Neural cell (in vitro differentiated cells): ENCODE measurements around the gene OPN4. TPM values are rescaled to one million over a fixed set of nuclear protein-coding genes. Genes with fewer than 3 reads are reported as not detected.

Experiments
- H2AFZ ChIP-seq: fragments of 200-600, 300-800 bp; sonication (generic), shearing (Covaris generic); 2 replicates; pipeline ENCODE4 v1.6.0; 2014; ENCODE audit warnings: low read depth, mild to moderate bottlenecking, antibody characterized with exemption, low read length, moderate library complexity
- H3F3A ChIP-seq: fragments of 200-600 bp; shearing (Covaris generic); 2 replicates; pipeline ENCODE4 v1.6.1; 2016; ENCODE audit warnings: mild to moderate bottlenecking, moderate library complexity, mixed read lengths, antibody characterized with exemption, low read length; ENCODE audit not compliant: insufficient read depth, poor library complexity, severe bottlenecking
- H3K27ac ChIP-seq: fragments of 200-600, 300-800 bp; sonication (generic), shearing (Covaris generic); 2 replicates; pipeline ENCODE4 v1.5.1; 2014; ENCODE audit warnings: mild to moderate bottlenecking, low read length, moderate library complexity
- H3K27me3 ChIP-seq: fragments of 300-800, 200-600 bp; sonication (generic), shearing (Covaris generic); 2 replicates; pipeline ENCODE4 v1.6.0; 2014; ENCODE audit warnings: mild to moderate bottlenecking, low read depth, low read length, moderate library complexity; ENCODE audit not compliant: insufficient read depth
- H3K36me3 ChIP-seq: fragments of 300-800, 200-600 bp; sonication (generic), shearing (Covaris generic); 2 replicates; pipeline ENCODE4 v1.5.1; 2014; ENCODE audit warnings: mild to moderate bottlenecking, antibody characterized with exemption, low read length, moderate library complexity; ENCODE audit not compliant: insufficient read depth
- H3K4me2 ChIP-seq: fragments of 300-800, 200-600 bp; sonication (generic), shearing (Covaris generic); 2 replicates; pipeline ENCODE4 v1.6.0; 2014; ENCODE audit warnings: mild to moderate bottlenecking, low read length
- H3K4me3 ChIP-seq: fragments of 300-800, 200-600 bp; sonication (generic), shearing (Covaris generic); 2 replicates; pipeline ENCODE4 v1.5.1; 2014; ENCODE audit warnings: mild to moderate bottlenecking, low read length, moderate library complexity
- H3K79me2 ChIP-seq: fragments of 200-600 bp; shearing (Covaris generic); replicated peaks from 2 replicates; pipeline ENCODE4 v1.6.0; 2014; ENCODE audit warnings: mild to moderate bottlenecking, low read length, moderate library complexity; ENCODE audit not compliant: insufficient read depth
- H3K9ac ChIP-seq: fragments of 300-800, 200-600 bp; sonication (generic), shearing (Covaris generic); 2 replicates; pipeline ENCODE4 v1.6.1; 2016; ENCODE audit warnings: mild to moderate bottlenecking, low read length, mixed read lengths
- H3K9me2 ChIP-seq: fragments of 200-600 bp; shearing (Covaris generic); 2 replicates; pipeline ENCODE4 v1.6.1; 2016; ENCODE audit warnings: mild to moderate bottlenecking, low read length, mixed read lengths; ENCODE audit not compliant: insufficient read depth
- H3K9me3 ChIP-seq: fragments of 200-600, 300-800 bp; sonication (generic), shearing (Covaris generic); 2 replicates; pipeline ENCODE4 v1.6.1; 2016; ENCODE audit warnings: mild to moderate bottlenecking, mixed run types, low read length, moderate library complexity, mixed read lengths
- H4K20me1 ChIP-seq: fragments of 200-600 bp; shearing (Covaris generic); 2 replicates; pipeline ENCODE4 v1.6.1; 2016; ENCODE audit warnings: mild to moderate bottlenecking, mixed run types; ENCODE audit not compliant: insufficient read depth
- CTCF ChIP-seq: fragments of 450-650 bp; IDR thresholded peaks from 2 replicates; pipeline ENCODE4 v1.5.1; 2014; ENCODE audit warnings: antibody characterized with exemption, mild to moderate bottlenecking, moderate library complexity; ENCODE audit not compliant: poor library complexity, severe bottlenecking
- EP300 ChIP-seq: fragments of 450-650 bp; conservative IDR thresholded peaks from 2 replicates; pipeline ENCODE4 v1.6.1; 2014; ENCODE audit warnings: antibody characterized with exemption, mild to moderate bottlenecking, moderate library complexity; ENCODE audit not compliant: poor library complexity, severe bottlenecking
- EZH2 ChIP-seq: fragments of 200-600, 300-800 bp; shearing (Covaris generic), sonication (generic); IDR thresholded peaks from 2 replicates; pipeline ENCODE4 v1.6.1; 2014; ENCODE audit warnings: antibody characterized with exemption, low read length, borderline replicate concordance, mild to moderate bottlenecking; ENCODE audit not compliant: insufficient read depth, poor library complexity, severe bottlenecking
- MXI1 ChIP-seq: fragments of 450-650 bp; conservative IDR thresholded peaks from 2 replicates; pipeline ENCODE4 v1.6.1; 2014; ENCODE audit warnings: antibody characterized with exemption, mild to moderate bottlenecking; ENCODE audit not compliant: poor library complexity, severe bottlenecking
- RAD21 ChIP-seq: fragments of 450-650 bp; conservative IDR thresholded peaks from 2 replicates; pipeline ENCODE4 v1.6.1; 2014; ENCODE audit warnings: antibody characterized with exemption, mild to moderate bottlenecking, moderate library complexity
- SMC3 ChIP-seq: fragments of 450-650 bp; conservative IDR thresholded peaks from 2 replicates; pipeline ENCODE4 v1.6.1; 2014; ENCODE audit warnings: antibody characterized with exemption, mild to moderate bottlenecking, moderate library complexity; ENCODE audit not compliant: poor library complexity
- TAF1 ChIP-seq: IDR thresholded peaks from 2 replicates; pipeline ENCODE4 v1.6.1; 2012; ENCODE audit warnings: low read depth
- polyA plus RNA-seq: library from polyadenylated mRNA; depleted of rRNA; stranded (reverse); fragments of >200 nt; gene quantifications from 2 replicates; pipeline ENCODE4 v1.2.3, GENCODE V29; 2014
- TF ChIP-seq, protein P1 (sequence below): IDR thresholded peaks from 2 replicates; pipeline ENCODE4 v1.6.1; 2012; ENCODE audit warnings: borderline replicate concordance

OPN4 gene
- polyA plus RNA-seq, 1 donor from 2014 or later, result not detected

- no peak overlapping the region for H3K4me2 ChIP-seq
- H3F3A ChIP-seq, result no peaks in the 10 kb centered on the region
- H3K27me3 ChIP-seq, result no peaks in the 10 kb centered on the region
- H4K20me1 ChIP-seq, result no peaks in the 10 kb centered on the region
- no peak overlapping the region for H3K9ac ChIP-seq
- H3K4me3 ChIP-seq, result no peak overlapping the region
- no peaks in the 10 kb centered on the region for H3K79me2 ChIP-seq
- no peaks in the 10 kb centered on the region for H3K9me2 ChIP-seq
- H3K9me3 ChIP-seq, result no peaks in the 10 kb centered on the region
- no peak overlapping the region for H2AFZ ChIP-seq
- TF ChIP-seq SMC3, result peak; percentile 78
- no peak for TF ChIP-seq EZH2
- no peak for TF ChIP-seq TAF1
- TF ChIP-seq CTCF, result peak; percentile 72
- TF ChIP-seq MXI1, result no peak
- TF ChIP-seq, protein P1, sequence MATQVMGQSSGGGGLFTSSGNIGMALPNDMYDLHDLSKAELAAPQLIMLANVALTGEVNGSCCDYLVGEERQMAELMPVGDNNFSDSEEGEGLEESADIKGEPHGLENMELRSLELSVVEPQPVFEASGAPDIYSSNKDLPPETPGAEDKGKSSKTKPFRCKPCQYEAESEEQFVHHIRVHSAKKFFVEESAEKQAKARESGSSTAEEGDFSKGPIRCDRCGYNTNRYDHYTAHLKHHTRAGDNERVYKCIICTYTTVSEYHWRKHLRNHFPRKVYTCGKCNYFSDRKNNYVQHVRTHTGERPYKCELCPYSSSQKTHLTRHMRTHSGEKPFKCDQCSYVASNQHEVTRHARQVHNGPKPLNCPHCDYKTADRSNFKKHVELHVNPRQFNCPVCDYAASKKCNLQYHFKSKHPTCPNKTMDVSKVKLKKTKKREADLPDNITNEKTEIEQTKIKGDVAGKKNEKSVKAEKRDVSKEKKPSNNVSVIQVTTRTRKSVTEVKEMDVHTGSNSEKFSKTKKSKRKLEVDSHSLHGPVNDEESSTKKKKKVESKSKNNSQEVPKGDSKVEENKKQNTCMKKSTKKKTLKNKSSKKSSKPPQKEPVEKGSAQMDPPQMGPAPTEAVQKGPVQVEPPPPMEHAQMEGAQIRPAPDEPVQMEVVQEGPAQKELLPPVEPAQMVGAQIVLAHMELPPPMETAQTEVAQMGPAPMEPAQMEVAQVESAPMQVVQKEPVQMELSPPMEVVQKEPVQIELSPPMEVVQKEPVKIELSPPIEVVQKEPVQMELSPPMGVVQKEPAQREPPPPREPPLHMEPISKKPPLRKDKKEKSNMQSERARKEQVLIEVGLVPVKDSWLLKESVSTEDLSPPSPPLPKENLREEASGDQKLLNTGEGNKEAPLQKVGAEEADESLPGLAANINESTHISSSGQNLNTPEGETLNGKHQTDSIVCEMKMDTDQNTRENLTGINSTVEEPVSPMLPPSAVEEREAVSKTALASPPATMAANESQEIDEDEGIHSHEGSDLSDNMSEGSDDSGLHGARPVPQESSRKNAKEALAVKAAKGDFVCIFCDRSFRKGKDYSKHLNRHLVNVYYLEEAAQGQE, result no peak
- TF ChIP-seq RAD21, result peak; percentile 75
- no peaks in the 10 kb centered on the region for H3K36me3 ChIP-seq
- H3K27ac ChIP-seq, result no peak overlapping the region
Measured at GRCh38 chr10:86688398-86688921, 34.1 kb downstream of the OPN4 start.

DNA sequence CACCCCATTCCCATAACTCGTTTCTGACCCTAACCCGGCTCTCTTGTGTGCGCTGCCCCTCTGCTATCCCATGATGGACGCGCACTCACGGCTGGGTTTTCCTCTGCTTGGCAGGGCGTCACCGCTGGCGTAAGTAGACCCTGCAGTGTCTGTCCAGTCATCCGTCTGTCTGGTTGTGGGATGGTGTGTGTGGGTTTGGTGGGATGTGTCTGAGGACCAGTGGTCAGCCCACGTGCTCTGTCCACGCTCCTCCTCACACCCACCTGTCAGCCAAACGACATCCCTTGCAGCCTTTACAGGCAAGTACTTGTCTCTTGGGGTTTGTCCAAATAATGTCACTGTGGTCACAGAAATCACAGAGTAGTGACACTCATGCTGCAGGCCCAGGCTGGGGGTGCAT, 34.8 kb downstream of the OPN4 start:
- no peak for TF ChIP-seq TAF1
- Histone ChIP-seq H3K9me3 (no peaks in the 10 kb centered on the region), H3K27ac (no peak overlapping the region), H3K4me3 (no peak overlapping the region), H3K4me2 (no peak overlapping the region), H4K20me1 (no peaks in the 10 kb centered on the region), H3K9me2 (no peaks in the 10 kb centered on the region), H3K79me2 (no peaks in the 10 kb centered on the region), H3F3A (no peaks in the 10 kb centered on the region), H3K36me3 (no peaks in the 10 kb centered on the region), H3K27me3 (no peaks in the 10 kb centered on the region), H2AFZ (no peak overlapping the region), H3K9ac (no peak overlapping the region)

GRCh38 chr10:86690231-86690630, 35.9 kb downstream of the OPN4 start:
- Histone ChIP-seq H4K20me1 (no peaks in the 10 kb centered on the region), H3K27ac (no peak overlapping the region)

More at GRCh38 chr10:86690231-86690630, 35.9 kb downstream of the OPN4 start:
- Histone ChIP-seq H3F3A (no peaks in the 10 kb centered on the region), H3K79me2 (no peaks in the 10 kb centered on the region), H3K36me3 (no peaks in the 10 kb centered on the region), H3K9me2 (no peaks in the 10 kb centered on the region), H3K4me3 (no peak overlapping the region), H3K9me3 (no peaks in the 10 kb centered on the region), H3K27me3 (no peaks in the 10 kb centered on the region), H2AFZ (no peak overlapping the region), H3K9ac (no peak overlapping the region), H3K4me2 (no peak overlapping the region)
- TF ChIP-seq RAD21, result no peak
- TF ChIP-seq, protein P1, result no peak
- TF ChIP-seq EP300, result no peak
